Adipose tissue (tissue), 3 donors: ENCODE data around the gene TAF4. TPM values are rescaled to one million over a fixed set of nuclear protein-coding genes. Genes with fewer than 3 reads are reported as not detected.
"Not testable (repeated sequence)": the region's sequence is repeated elsewhere in the genome, so short reads cannot be mapped to it uniquely, and the experiment has no call there.

ENCODE experiments used
- H3K27ac ChIP-seq: one replicate; pipeline ENCODE4 v1.5.1; 2013; ENCODE audit warnings: low read depth, low read length
- WGBS, 3 donors: extraction: QIAGEN DNeasy Blood & Tissue Kit; methylation state at CpG; one replicate each; pipeline ENCODE4 v1.1.7; 2013; 5-methylcytosine and 5-hydroxymethylcytosine counted together
- polyA plus RNA-seq, 3 donors: library from polyadenylated mRNA; stranded (reverse); fragments of 200-250 nt; gene quantifications; one replicate each; pipeline ENCODE4 v1.2.3, GENCODE V29; 2013
- donor health status: healthy with polysubstance abuse.
- donor health status: Bipolar disorder and iron deficiency.
- donor health status: healthy.

TAF4 gene
- polyA plus RNA-seq, 3 donors, result 4.5 to 5.8 (median 5.0) TPM

DNA sequence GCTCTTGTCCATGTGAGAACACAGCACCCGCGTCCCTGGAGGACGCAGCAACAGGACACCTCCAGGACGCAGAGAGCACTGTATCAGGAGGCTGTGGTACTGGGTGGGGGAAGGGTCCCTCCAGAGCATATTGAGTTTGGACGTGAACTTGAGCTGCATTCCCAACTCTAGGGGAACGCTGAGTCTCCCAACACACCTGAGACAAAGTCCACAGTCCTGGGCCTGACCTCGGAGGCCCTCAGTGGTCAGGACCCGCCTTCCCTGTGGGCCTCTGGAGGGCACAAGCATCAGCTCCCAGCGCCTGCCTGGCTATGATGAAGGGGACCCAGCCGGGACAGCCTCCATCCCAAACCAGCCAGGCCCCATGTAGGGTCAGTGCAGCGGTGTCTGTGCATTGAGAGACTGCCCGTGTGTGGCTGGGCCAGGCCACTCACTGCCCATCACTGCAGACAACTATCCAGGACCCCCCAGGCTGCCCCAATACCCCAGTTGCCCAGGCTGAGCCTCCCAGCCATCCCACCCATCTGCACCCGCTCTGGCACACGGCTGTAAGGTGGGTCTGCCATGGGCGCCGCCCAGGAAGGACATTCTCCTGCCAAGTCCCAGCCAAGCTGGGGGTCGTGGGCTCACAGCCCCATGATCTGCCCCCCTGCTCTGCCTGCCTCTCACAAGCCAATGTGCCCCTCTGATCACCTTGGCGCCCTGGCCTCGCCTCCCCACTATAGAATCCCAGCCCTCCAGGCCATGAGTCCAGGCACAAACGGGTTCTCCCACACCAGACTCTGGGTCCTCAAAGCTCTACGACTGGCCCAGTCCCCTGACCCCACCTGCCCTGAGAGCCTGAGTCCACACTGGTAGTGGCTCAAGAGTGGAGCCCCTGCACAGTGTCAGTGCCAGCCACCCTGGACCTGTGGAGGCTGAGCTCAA is 115.7 kb downstream of the TAF4 start:
- WGBS, 3 donors, result 84 to 85% (median 84%) methylated on average over 21 of the region's 21 CpGs
- no peak overlapping the region for H3K27ac ChIP-seq

DNA sequence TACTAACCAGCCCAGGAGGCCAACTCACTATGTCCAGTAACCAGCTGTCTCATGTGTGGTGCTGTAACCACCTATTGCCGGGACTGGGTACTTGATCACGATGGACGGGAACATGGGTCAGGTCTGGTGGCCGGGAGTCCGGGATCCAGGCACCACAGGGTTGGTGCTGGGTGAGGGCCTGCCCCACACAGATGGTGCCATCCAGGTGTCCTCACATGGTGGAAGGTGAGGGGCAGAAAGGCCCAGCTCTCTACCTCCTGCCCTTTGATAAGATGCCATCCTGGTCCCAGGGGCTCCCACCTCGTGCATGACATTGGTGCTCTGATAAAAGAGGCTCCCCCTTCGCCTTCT is 116.3 kb downstream of the TAF4 start:
- H3K27ac ChIP-seq, result no peak overlapping the region
- 91 to 95% (median 93%) methylated on average over 7 of the region's 7 CpGs for WGBS, 3 donors

DNA sequence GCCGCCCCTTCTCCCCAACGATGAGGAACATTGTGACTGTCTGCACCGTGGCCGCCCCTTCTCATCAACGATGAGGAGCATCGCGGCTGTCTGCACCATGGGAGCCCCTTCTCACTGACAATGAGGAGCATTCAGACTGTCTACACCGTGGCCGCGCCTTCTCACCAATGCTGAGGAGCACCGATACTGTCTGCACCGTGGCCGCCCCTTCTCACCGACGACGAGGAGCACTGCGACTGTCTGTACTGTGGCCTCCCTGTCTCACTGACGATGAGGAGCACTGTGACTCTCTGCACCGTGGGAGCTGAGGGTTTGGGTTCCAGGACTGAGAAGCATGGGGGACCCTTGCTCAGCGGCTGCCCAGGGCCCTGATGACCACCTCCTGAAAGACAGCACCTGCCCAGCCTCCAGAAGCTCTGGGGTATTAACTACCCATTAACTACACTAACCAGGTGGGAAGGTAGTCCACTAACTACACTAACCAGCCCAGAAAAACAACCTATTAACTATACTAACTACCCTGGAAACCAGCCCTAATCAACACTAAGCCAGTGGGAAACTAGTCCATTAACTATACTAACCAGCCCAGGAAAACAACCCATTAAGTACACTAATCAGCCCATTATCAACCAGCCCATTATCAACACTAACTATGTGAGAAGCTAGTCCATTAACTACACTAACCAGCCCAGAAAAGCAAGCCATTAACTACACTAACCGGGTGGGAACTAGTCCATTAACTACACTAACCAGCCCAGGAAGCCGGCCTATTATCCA is 116.9 kb downstream of the TAF4 start:
- 84 to 92% (median 86%) methylated on average over 17 to 22 of the region's 22 CpGs for WGBS, 3 donors

DNA sequence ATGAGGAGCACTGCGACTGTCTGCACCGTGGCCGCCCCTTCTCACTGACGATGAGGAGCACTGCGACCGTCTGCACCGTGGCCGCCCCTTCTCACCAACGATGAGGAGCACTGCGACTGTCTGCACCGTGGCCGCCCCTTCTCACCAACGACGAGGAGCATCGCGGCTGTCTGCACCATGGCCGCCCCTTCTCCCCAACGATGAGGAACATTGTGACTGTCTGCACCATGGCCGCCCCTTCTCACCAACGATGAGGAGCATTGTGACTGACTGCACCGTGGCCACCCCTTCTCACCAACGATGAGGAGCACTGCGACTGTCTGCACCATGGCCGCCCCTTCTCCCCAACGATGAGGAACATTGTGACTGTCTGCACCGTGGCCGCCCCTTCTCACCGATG is 117.6 kb downstream of the TAF4 start:
- H3K27ac ChIP-seq, result not testable (repeated sequence)
- 80 to 88% (median 86%) methylated on average over 19 to 23 of the region's 28 CpGs for WGBS, 3 donors

More for the DNA sequence above, 116.9 kb downstream of the TAF4 start:
- H3K27ac ChIP-seq, result no peak overlapping the region

DNA sequence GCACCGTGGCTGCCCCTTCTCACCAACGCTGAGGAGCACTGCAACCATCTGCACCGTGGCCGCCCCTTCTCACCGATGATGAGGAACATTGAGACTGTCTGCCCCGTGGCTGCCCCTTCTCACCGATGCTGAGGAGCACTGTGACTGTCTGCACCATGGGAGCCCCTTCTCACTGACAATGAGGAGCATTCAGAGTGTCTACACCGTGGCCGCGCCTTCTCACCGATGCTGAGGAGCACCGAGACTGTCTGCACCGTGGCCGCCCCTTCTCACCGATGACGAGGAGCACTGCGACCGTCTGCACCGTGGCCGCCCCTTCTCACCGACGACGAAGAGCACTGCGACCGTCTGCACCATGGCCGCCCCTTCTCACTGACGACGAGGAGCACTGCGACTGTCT is 120.2 kb downstream of the TAF4 start:
- not testable (repeated sequence) for H3K27ac ChIP-seq
- 72 to 77% methylated on average over 21 of the region's 29 CpGs; no CpG with 5 or more reads in 1 of the 3 donors for WGBS, 3 donors

DNA sequence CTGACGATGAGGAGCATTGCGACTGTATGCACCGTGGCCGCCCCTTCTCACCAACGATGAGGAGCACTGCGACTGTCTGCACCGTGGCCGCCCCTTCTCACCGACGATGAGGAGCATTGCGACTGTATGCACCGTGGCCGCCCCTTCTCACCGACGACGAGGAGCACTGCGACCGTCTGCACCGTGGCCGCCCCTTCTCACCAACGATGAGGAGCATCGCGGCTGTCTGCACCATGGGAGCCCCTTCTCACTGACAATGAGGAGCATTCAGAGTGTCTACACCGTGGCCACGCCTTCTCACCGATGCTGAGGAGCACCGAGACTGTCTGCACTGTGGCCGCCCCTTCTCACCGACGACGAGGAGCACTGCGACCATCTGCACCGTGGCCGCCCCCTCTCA is 120.7 kb downstream of the TAF4 start:
- 83 to 88% (median 87%) methylated on average over 3 to 14 of the region's 34 CpGs for WGBS, 3 donors
- H3K27ac ChIP-seq, result not testable (repeated sequence)

DNA sequence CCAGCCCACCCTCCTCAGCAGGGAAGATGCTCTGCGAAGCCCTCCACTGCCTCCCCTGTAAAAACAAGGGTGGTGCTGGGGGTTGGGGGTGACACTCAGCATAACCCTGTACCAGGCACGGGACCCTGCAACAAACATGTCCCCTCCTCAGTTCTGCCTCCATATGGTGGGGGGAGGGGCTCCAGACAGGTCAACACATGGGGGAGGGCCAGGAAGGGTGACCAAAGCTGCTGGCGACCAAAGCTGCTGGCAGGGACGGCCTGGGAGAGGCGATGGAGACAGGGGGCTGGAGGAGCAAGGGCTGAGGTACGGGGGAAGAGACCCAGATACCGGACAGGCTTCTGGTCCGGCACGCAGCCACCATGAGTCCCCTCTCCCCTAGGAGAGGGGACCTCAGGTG is 123.2 kb downstream of the TAF4 start:
- 79 to 86% (median 84%) methylated on average over 7 to 9 of the region's 9 CpGs for WGBS, 3 donors

DNA sequence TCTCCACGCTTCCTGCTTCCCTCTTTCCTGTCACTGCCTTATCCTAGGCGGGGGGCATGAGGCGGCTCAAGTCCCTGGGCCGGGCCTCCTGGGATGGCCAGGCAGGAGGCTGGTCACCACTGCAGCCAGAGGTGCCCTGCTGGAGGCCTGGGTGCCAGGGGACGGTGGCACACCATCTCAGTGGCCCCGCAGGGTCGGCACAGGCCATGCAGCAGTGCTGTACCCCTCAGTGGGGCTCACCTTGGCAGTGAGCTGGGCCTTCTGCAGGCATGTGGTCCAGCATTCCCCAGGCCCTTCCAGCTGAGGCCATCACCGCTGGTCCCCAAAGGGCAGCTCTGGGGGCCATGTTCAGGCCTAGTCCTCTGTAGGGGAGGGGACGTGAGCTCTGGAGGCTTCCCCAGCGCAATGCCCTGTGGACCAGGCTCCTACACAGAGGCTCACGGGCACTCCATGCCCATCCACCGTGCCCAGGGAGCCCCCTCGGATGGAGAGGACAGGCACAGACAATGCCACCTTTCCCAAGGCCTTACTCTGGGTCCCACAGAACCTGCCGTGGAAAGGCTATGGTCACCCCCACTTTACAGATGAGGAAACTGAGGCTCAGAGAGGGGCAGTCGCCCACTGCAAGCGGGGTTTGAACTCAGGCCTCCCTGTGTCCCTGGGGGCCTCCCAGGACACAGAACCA is 123.8 kb downstream of the TAF4 start:
- H3K27ac ChIP-seq, result no peak overlapping the region
- WGBS, 3 donors, result 87 to 92% (median 92%) methylated on average over 16 of the region's 16 CpGs

More for the DNA sequence above, 123.2 kb downstream of the TAF4 start:
- no peak overlapping the region for H3K27ac ChIP-seq

DNA sequence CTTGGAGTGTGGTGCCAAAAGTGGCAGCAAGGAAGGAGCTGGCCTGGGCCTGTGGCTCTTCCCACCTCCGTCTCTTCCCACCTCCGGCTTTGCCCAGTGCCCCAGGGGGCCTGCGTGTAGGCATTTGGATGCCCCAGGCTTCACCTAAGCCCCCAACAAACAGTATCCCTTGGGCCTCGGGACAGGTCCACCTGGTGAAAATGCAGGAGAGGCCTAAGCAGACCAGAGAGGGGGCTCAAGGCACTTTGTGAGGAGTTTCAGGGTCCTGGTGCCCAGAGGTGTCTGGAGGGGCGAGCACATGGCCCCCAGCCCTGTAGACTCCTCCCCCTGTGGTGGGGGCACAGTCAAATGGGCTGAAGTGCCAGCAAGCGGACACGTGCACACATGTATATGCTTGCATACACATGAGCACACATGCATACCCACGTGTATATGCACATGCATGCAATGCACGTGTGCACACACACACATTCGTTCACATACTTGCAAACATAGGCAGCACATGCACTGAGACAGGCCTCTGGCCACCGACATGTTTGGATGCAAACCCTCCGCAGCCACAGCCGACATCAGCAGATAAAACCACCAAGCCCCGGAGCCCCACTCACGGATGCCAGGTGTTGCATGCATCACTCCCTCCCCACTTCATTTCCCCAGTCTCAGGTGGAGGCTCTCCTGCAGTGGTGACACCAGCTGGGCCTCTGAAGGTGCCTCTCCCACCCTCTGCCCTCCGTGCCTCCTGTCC is 124.5 kb downstream of the TAF4 start:
- WGBS, 3 donors, result 76 to 89% (median 76%) methylated on average over 16 of the region's 16 CpGs
- H3K27ac ChIP-seq, result no peak overlapping the region

DNA sequence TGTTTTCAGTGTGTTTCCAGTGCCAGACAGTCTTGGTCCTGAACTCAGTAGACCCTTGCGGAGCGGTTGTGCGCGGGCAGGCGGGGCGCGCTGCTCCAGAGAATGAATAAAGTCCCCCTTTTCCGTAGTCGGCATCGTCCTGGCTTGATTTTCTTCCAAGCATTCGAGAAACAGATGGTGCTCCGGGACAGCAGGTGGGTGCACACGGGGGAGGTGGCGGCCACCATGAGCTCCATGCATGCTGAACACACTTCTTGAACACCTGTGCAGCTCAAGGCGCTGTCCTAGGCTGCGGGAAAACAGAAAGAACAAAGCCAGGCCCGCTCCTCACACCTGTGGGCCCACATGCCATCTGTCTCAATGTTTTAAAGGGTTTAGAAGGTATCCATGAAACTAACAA is 125.2 kb downstream of the TAF4 start:
- no peak overlapping the region for H3K27ac ChIP-seq
- 88 to 94% (median 94%) methylated on average over 17 of the region's 17 CpGs for WGBS, 3 donors

DNA sequence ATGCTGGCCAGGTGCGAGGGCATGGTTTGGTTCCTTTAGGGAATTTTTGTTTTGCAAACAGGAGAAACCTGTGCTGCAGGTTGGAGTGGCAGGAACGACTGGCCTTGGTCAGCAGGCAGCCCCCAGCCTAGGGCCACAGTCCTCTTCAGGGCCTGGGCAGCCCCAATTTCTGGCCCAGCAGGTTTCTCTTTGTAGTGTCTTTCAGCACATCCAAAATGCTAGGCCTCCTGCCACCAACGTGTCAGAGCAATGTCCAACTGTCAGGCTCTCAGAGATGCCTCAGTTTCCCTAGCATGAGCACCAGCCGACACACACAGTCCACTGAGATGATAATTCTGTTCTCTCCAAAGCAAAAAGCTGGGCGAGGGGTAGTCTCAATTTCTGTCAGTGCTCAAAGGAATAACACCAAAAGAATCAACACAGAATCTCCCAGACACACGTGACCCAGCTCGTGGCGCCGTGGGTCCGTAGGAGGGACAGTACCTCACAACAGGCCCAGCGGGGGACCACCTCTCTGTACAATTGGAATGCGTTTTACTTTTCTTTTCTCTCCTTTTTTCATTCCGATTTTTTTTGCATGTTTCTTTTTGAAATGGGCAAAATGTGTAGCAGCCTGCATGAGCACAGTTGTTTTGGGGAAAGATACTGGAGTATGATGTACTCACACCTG is 125.9 kb downstream of the TAF4 start:
- no peak overlapping the region for H3K27ac ChIP-seq
- WGBS, 3 donors, result 77 to 82% (median 79%) methylated on average over 13 of the region's 13 CpGs

DNA sequence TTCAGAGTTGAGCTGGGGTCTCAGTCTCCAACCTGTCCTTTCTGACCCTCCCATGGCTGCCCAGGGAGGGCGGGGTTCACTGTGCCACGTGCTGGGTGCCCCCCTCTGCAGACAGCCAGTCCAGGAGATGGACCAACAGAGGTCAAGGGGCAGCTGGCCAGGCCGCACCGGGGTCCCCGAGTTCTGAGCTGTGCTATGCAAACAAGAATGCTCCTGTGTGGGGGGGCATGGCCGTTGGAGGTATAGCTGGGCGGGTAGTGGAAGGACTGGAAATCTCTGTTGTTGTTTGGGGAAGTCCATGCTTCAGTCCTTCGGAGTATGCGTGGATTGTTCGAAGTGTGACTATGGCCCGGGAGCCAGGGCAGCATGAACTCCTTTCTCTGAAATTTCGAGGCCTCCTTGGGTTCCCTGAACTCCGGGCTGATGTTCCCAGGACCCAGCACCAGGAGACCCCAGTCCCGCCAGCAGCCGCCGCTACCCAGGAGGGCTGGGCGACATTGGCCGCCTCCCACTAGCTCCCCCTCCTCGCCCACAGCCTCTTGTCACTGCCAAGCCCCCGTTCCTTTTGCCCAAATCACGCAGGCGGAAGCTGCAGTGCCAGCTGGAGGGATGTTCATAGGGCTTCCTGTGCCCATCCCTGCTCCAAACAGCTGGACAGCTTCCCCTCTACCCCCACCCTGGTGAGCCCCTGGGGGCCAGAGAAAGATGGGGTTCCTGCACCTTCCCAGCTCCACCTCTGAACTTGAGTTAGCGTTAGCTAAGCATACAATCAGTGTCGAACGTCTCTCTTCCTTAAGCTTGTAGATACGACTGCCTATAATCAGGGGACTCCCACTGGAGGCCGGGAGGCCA is 126.6 kb downstream of the TAF4 start:
- 71 to 87% (median 82%) methylated on average over 27 of the region's 27 CpGs for WGBS, 3 donors
- no peak overlapping the region for H3K27ac ChIP-seq

DNA sequence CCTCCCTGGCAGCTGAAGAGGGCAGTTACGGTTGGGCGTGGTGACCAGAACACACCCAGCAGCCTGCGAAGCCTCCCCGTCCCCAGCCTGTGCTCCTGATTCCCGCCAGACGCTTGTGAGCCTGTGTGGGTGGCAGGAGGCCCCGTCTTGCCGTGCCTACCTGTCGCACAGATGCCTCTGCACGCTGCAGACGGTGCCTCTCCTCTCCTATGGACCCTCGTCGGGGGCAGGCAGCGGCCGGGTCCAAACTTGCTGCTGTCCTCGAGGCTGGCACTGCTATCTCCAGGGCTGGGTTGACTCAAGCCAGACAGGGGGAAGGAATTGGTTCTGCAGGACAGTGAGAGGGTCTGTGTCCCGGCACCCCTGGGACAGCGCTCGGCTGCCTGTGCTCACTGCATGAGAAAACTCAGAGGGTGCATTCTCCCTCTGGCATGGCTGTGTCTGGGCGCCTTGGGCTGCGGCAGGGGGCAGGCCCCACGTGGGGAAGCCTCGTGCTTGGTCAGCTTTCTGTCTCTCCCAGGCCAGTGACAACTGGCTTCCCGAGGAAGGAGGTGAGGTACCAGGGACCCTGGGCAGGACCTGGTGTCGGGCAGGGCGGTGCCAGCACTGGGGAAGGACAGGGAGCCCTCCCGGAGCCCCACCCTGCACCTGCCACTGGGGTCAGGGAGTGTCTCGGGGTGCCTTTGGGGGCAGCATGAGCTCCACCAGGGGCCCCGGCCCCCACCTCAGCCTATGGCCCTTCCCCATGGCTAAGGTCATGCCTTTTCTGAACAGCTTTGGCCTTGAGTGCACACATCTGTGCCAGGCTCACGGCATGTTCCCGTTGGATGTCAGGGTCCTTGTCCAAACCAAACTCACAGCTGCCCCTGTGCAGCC is 127.5 kb downstream of the TAF4 start:
- 75 to 83% (median 81%) methylated on average over 27 to 31 of the region's 31 CpGs for WGBS, 3 donors
- H3K27ac ChIP-seq, result no peak overlapping the region

DNA sequence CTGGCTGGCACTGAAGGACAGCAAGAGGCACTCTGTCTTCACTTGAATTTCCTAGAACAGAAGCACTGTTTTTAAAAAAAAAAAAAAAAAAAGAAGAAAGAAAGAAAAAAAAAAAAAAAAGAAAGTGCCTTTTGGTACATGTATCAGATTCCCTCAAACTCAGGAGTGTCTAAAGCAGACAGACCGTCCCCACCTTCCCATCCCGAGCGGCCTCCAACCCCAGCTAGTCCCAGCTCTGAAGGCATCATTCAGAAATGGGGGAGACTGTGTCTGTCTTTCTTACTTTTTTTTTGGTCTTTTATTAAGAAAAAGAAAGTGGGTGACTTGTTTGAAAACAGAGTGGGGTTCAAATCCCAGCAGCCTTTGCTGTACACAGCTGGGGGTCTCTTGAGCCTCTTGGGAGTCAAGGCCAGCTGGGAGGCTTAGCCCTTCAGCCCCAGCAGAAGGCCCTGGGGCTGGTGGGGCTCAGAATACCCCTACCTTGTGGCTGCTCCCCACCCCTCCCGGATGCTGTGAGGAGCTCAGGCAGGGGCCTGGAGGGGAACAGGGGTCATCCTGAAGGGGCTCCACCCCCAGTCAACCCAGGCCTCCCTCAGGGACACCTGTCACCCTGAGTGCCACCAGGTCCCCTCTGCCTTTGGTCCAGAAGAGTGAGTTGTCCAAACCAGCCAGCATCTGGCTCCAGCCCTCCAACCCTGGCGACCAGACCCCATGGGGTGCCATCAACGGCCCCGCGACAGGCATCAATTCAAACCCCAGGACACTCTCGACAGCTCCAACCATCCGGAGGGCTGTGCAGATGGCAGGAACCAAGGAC is 128.3 kb downstream of the TAF4 start:
- H3K27ac ChIP-seq, result no peak overlapping the region
- WGBS, 3 donors, result 70 to 82% (median 77%) methylated on average over 10 of the region's 10 CpGs

DNA sequence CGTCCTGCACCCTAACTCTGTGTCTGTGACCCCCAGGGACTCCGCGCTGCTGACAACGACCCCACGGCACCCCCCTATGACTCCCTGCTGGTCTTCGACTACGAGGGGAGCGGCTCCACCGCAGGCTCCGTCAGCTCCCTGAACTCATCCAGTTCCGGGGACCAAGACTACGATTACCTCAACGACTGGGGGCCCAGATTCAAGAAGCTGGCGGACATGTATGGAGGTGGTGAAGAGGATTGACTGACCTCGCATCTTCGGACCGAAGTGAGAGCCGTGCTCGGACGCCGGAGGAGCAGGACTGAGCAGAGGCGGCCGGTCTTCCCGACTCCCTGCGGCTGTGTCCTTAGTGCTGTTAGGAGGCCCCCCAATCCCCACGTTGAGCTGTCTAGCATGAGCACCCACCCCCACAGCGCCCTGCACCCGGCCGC is 129.0 kb downstream of the TAF4 start:
- 85 to 89% (median 88%) methylated on average over 29 of the region's 29 CpGs for WGBS, 3 donors
- H3K27ac ChIP-seq, result no peak overlapping the region
